COLO668 (cell line): ENCODE data around the gene ESYT3.
"Not testable (repeated sequence)": the region's sequence is repeated elsewhere in the genome, so short reads cannot be mapped to it uniquely, and the experiment has no call there.

Experiments used
- DNase-seq: peaks from one replicate; lab custom pipeline; 2025; ENCODE audit not compliant: unreplicated experiment; lab: John Stamatoyannopoulos, UW

The ESYT3 gene

DNA sequence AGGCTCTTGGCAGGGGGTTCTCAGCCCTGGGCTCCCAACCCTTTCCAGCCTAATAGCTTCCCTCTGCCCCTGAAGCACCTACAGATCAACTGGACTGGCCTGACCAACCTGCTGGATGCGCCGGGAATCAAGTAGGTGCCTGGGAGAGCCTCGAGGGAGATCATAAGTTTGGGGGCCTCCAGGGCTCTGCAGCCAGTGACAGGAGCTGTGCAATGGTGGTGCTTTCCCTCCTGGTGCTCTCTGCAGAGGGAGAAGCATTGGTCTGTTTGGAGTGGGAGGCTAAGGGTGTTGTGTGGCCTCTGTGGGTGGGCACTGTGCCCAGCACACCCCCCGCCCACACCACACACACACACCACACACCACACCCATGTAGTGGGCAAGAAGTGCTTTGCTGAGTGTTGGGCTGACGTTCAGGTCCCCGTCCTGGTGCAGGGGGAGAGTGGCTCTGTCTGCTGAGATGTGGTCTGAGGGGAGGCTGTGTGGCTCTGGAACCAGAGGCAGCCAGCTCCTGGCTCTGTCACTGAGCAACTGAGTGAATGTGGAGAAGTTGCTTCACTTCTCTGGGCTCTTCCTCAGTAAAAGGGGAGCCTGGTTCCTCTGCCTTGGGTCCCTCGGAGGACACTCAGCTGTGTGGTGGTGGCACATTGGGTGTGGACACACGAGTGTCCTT, 26.3 kb downstream of the ESYT3 start:
- DNase-seq: no peak

DNA sequence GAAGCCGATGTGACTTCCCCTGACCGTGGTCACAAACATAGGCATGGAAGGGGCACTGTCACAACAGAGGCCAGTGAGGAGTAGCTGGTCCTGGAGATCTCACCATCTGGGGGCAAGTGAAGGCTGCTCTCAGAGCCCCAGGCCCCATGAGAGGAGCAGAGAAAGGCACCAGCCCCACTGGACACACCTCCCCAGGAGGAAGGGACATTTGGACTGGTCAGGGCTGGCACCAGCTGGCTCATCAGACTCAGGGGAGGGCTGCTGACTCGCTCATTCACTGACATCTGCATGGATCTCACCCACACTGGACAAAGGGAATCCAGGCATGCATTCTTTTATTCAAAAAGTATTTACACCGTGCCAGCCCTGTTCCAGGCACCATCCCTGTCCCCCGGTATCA, 26.8 kb downstream of the ESYT3 start:
- no peak for DNase-seq

DNA sequence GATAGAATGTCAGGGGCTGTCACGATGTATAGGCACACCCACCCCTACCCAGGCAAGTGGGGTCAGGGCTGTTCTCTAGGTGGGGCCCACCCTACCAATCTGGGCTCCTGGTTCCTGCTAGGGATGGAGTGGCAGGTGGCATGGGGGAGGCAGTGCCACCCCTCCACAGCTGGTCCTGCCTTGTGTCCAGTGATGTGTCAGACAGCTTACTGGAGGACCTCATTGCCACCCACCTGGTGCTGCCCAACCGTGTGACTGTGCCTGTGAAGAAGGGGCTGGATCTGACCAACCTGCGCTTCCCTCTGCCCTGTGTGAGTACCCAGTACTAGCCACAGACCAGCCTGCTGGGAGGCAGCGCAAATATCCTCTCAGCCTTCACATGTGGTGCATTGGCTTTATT, 27.5 kb downstream of the ESYT3 start:
- no peak for DNase-seq

DNA sequence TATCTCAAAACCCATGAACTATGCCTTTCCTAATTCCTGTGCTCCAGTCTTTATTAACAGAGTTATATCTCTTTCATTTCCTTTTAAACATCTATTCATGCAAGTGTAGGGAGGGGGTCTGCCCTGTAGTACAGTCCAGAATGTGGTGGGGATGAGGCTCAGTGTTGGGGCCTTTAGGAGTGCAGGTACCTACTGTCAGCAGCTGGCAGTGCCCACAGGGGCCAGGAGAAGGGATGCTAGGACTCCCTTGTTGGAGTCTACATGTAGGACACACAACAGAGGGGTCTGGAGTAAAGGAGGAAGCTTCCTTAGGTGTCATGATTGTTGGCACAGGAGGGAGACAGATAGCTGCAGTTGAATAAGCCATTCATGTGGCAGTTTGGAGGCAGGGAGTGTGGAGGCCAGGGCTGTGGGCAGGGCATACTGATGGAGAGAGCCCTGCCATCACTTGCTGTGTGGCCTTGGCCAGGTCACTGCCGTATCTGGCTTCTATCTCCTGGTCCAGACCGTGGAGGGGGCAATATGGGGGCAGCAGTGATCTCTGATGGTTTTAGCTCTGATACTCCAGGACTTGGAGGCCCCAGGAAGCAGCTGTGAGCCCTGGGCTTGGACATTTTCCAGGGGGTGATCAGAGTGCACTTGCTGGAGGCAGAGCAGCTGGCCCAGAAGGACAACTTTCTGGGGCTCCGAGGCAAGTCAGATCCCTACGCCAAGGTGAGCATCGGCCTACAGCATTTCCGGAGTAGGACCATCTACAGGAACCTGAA, 29.5 kb downstream of the ESYT3 start:
- no peak for DNase-seq

DNA sequence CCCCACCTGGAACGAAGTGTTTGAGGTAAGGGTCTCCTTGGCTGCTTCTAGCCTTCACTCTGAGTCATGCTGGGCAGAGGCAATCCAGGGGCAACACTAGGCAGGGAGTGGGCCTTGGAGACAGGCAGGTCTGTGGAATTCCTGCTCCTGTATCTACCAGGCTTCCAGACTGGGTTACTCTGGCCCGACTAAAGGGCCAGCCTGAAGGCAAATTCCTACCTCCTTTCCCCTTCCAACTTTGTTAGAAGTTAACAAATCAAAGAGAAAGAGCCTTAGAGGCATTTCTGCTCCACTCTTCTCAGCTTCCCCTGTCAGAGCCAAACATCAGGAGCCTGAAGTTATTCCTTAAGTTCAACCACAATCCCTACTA, 30.1 kb downstream of the ESYT3 start:
- no peak for DNase-seq

DNA sequence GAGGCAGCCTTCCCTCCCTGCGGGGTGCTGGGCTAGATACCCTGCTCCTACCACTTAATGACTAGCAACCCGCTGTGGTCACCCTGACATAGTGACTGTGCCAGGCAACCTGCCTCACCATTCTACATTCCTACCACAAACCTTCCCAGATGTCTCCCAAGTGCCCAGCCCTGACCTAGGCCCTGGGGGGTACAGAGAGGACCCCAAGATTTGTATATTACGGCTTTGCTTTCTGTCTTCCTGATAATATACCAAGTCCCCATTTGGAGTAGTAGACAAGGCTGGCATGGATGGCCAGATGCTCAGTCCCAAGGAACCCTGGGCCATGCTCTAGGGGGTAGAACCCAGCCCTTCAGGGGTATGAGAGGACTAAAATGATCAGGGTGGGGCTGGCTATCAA, 31.0 kb downstream of the ESYT3 start:
- DNase-seq: no peak

DNA sequence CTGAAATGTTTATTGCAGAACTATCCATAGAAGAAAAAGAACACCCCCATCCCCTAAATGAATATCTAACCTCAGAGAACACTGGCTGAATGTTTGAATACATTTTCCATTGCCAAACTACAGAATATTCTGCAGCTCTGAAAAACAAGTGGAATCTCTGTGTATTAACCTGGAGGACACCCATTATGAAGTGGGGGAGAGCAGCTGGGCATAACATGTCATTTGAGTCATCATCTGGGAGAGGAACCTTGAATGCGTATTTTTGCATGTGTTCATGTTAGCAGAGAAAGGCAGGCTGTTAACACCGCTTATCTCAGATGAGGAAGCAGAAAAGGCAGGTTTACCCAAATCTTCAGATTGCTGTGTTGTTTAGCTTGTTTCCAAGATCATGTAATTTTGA, 31.5 kb downstream of the ESYT3 start:
- DNase-seq: no peak

DNA sequence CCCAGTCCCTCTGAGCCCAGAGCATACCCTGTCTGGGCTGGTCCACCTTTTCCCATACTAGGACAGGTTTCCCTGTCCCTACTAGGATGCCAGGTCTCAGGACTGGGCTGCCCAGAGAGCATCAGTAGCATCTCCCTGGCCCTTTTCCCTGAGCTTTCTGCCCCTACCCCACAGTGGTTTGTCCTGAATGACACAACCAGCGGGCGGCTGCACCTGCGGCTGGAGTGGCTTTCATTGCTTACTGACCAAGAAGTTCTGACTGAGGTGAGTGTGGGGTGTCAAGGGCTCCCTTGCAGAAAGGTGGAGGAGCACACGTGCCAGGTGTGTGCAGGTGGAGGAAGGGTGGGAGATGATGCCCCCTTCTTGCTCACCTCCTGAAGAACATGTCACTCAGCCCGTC, 33.5 kb downstream of the ESYT3 start:
- no peak for DNase-seq

DNA sequence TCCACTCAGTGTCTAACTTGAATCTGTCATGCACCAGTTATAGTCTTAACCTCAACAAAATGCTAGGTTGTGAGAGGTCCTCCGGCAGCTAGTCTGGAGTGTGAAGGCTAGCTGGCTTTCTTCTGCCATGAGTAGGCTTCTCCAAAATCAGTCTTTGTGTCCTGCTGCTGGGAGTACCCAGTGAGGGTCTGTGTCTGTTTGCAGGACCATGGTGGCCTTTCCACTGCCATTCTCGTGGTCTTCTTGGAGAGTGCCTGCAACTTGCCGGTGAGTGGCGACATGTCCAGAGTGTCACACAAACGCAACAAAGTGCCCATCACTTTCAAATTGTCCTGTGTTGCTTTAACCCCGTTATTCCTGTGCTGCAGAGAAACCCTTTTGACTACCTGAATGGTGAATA, 34.0 kb downstream of the ESYT3 start:
- no peak for DNase-seq

DNA sequence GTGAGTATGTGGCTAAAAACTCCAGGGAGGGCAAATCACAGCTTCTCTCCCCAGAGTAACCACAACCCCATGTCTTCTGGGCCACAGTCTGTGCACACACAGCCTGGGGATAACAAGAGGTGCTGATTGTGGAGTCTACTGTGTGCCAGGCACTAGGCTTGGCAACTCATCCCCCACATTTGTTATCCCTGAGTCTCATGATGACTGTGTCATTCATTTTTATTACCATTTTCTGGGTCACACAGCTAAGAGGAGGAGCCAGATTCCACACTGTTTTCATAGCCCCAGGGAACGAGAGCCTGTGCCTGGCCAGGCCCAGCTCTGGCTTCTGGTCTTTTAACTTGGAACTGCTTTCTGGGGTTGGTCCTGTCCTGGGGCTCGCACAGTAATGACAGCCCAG, 34.5 kb downstream of the ESYT3 start:
- no peak for DNase-seq

DNA sequence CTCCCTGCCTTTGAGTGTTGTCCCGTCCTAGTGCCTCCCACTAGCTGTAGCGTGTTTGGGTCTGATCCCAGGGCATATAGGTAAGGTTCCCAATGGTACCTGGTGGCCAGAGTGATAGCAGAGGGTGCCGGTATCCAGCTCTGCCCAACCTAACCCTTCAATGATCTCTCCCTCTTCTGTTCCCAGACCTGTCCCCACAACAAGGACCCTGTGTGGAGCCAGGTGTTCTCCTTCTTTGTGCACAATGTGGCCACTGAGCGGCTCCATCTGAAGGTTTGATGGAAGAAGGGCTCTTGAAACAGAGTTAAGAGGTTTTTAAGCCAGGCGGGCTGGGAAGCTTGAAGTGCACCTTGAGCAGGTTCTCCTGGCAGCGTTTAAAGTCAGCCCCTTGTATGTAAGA, 35.5 kb downstream of the ESYT3 start:
- DNase-seq: no peak

DNA sequence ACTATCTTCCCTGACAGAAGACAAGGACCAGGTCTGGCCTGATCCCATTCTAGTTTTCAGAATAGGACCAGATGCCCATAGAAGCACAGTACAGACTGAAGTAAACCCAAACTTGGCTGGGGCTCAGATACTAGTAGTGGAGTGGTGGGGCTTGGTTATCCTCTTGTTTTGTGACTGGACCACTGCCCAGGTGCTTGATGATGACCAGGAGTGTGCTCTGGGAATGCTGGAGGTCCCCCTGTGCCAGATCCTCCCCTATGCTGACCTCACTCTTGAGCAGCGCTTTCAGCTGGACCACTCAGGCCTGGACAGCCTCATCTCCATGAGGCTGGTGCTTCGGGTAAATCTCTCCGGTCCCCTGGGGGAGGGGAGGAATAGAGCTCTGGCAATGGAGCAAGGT, 36.3 kb downstream of the ESYT3 start:
- no peak for DNase-seq

DNA sequence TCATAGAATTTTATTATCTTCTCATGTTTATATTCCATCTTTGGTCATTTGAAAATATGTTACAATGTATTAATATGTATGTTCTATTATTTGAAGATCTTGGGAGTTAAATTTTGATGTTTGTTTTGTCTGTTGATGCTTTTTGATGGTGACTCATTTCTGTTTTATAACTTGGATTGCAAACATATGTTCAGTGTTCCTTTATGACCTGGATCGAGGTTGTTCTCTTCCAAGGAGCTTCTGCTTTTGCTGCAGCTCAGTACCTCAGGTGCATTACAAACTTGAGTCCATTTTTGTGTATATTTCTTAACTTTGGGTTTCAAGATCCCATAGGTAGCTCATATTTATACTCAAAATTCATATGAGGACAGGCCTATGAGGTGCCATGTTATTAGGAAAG, 37.1 kb downstream of the ESYT3 start:
- no peak for DNase-seq

DNA sequence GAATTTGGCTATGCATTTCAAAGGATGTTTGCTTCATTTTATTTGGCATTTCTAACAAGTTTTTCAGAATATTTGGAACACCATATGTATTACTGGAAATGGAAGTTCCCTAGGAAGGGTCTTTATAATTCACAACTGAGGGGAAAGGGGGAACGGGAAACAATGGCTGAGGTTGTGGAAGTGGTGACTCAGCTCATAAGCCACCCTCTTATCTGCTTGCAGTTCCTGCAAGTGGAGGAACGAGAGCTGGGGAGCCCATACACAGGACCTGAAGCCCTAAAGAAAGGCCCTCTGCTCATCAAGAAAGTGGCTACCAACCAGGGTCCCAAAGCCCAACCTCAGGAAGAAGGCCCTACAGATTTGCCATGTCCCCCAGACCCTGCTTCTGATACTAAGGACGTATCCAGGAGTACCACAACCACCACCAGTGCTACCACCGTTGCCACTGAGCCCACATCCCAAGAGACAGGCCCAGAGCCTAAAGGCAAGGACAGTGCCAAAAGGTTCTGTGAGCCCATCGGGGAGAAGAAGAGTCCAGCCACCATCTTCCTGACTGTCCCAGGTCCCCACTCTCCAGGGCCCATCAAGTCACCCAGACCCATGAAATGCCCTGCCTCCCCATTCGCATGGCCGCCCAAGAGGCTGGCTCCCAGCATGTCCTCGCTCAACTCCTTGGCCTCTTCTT, 37.9 kb downstream of the ESYT3 start:
- DNase-seq: no peak

DNA sequence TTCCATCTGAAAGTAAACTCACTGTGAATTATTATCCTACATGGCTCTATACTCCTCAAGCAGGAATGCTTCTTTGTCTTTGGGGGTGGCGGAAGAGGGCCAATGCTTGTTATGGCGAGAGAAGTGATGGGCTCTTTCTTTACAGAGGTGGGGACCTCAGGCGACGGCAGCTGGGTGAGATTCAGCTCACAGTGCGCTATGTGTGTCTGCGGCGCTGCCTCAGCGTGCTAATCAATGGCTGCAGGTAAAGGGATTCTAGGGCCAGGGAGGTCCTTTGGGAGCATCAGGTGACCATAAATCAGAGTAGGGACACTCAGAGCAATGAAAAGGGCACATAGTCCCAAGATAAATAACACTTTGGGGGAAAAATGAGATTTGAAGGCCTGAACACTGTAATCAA, 39.0 kb downstream of the ESYT3 start:
- DNase-seq: no peak

DNA sequence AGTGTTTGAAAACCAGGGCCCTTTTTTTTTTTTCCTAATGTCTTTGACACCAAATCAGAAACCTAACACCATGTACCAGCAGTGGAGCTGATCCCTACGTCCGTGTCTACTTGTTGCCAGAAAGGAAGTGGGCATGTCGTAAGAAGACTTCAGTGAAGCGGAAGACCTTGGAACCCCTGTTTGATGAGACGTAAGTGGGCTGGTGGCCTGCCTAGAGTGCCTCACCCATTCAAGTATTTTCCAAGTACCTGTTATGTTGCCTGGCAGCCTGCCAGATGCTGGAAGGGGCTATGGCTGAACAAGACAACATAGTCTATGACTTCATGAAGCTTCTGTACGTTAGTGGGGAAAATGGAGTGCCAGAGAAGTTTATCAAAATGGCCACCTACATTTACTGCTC, 39.7 kb downstream of the ESYT3 start:
- no peak for DNase-seq

DNA sequence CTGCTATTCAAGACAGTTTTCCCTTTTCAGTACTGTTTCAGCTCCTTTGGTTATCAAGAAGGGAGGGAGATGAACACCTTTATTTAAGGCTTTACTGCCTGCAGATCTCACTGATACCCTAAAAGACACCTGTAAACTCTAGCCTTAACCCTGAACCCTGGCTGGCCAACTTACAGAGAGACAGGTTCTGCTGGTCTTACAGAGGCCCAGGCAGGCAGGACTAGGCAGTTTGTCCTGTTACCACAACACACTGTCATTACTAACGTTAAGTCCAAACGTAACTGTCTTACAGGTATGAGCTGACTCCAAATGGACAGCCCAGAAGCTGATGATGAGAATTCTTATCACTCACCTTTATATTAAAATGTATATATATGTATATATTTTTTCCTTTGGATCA, 42.1 kb downstream of the ESYT3 start:
- no peak for DNase-seq

DNA sequence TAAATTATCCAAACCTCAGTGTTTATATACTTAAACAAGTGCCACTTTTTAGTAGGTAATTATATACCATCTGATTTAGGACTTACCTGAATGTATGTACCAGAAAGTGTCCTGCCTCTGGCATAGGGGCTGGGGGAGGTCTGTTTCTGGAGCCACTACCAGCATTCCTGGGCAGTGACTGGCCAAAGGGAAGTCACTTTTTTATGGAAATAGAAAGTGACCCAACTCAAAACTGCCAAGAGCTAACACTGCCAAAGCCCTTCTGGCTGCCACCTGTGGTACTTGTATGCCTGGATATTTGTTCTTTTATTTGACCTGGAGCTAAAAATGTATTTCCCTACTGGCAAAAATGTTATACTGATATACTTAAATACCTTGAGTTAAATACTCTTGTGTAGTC, 42.7 kb downstream of the ESYT3 start:
- DNase-seq: no peak

DNA sequence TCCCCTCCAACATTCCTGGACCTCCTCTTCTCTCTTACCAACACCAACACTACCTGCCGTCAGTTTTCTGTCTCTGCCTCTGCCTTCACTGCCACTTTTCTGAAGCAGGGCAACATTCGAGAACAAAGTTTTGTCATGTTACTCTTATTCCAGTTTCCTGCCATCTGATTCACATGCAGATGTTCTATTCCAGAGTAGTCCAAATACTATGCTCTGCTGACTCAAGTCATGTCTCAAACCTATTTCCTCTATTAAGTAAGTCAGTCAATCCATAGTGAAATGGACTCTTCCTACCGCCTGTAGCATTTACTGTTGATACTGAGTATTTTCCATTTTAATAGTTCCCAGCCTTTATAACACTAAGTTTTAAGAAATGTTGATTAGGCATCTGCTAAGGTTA, 43.4 kb downstream of the ESYT3 start:
- DNase-seq: no peak

DNA sequence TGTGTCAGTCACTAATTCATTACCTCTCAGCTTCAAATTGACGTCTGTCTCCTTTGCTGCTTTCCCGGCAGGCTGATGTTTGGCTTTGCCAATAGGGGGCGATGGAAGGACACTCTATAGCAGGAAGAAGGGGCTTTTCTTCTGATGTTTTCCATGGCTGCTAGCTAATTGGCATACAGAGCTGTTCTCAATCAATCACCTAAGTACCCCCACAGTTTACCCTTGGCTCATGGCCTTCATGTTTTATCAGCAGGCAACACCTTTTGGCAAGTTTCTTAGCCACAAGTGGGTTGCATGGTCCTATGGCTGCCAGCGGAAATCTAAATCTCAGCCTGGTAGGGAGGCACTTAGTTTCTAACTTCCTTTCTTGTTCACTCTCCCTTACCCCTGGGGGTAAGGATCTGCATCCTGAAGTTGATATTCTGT, 45.0 kb downstream of the ESYT3 start:
- no peak for DNase-seq

DNA sequence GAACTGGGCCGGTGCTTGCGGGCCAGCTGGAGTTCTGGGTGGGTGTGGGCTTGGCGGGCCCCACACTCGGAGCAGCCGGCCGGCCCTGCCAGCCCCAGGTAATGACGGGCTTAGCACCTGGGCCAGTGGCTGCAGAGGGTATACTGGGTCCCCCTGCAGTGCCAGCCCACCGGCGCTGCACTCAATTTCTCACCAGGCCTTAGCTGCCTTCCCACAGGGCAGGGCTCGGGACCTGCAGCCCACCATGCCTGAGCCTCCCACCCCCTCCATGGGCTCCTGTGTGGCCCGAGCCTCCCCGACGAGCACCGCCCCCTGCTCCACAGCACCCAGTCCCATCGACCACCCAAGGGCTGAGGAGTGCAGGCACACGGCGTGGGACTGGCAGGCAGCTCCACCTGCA, 50.3 kb downstream of the ESYT3 start:
- not testable (repeated sequence) for DNase-seq

DNA sequence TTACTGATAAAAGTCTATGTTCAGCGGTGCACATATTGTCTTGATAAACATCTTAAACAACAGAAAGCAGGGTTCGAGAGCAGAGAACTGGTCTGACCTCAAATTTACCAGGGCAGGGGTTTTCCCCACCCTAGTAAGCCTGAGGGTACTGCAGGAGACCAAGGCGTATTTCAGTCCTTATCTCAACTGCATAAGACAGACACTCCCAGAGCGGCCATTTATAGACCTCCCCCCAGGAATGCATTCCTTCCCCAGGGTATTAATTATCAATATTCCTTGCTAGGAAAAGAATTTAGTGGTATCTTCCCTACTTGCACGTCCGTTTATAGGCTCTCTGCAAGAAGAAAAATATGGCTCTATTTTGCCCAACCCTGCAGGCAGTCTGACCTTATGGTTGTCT, 52.2 kb downstream of the ESYT3 start:
- not testable (repeated sequence) for DNase-seq
